ENCODE measurements around the gene ZNF138.
"Not testable (repeated sequence)": the region's sequence is repeated elsewhere in the genome, so short reads cannot be mapped to it uniquely, and the experiment has no call there.

Gene ZNF138

GRCh38 chr7:64802699-64803098, 8.5 kb downstream of the ZNF138 start:
- Mint-ChIP-seq H3K36me3 (ENCODE audit: low read depth) (peaks cover 79% of the 10 kb centered on the region), H3K4me3 (no peak overlapping the region), H3K27me3 (no peaks in the 10 kb centered on the region), H3K4me1 (peaks cover 16% of the 10 kb centered on the region), H3K9me3 (peaks cover 9% of the 10 kb centered on the region), H3K27ac (no peak overlapping the region)
- no peak for DNase-seq
- no peak for ATAC-seq

GRCh38 chr7:64807731-64808365, 13.6 kb downstream of the ZNF138 start:
- no peak overlapping the region for H3K27ac Mint-ChIP-seq

GRCh38 chr7:64811767-64812166, 17.5 kb downstream of the ZNF138 start:
- peaks cover 5% of the 10 kb centered on the region for H3K9me3 Mint-ChIP-seq
- H3K4me3 Mint-ChIP-seq = no peak overlapping the region
- no peak for DNase-seq
- H3K36me3 Mint-ChIP-seq (ENCODE audit: low read depth) = peaks cover 53% of the 10 kb centered on the region
- H3K4me1 Mint-ChIP-seq = peaks cover 2% of the 10 kb centered on the region
- no peak overlapping the region for H3K27ac Mint-ChIP-seq
- no peak for ATAC-seq
- H3K27me3 Mint-ChIP-seq = no peaks in the 10 kb centered on the region

More at GRCh38 chr7:64807731-64808365, 13.6 kb downstream of the ZNF138 start:
- Mint-ChIP-seq H3K9me3 (peaks cover 9% of the 10 kb centered on the region), H3K36me3 (ENCODE audit: low read depth) (peaks cover 56% of the 10 kb centered on the region), H3K4me1 (no peaks in the 10 kb centered on the region), H3K4me3 (no peak overlapping the region), H3K27me3 (no peaks in the 10 kb centered on the region)
- DNase-seq = no peak
- ATAC-seq = no peak

- Mint-ChIP-seq H3K4me1 (no peaks in the 10 kb centered on the region), H3K36me3 (ENCODE audit: low read depth) (peaks cover 56% of the 10 kb centered on the region), H3K9me3 (peaks cover 61% of the 10 kb centered on the region), H3K4me3 (no peak overlapping the region), H3K27ac (no peak overlapping the region), H3K27me3 (no peaks in the 10 kb centered on the region)
- ATAC-seq = no peak
- DNase-seq = no peak
Observed at GRCh38 chr7:64830926-64831325, 36.7 kb downstream of the ZNF138 start.

GRCh38 chr7:64832136-64832535, 37.9 kb downstream of the ZNF138 start:
- Mint-ChIP-seq H3K27me3 (no peaks in the 10 kb centered on the region), H3K27ac (no peak overlapping the region), H3K36me3 (ENCODE audit: low read depth) (peaks cover 56% of the 10 kb centered on the region), H3K4me1 (no peaks in the 10 kb centered on the region), H3K4me3 (no peak overlapping the region), H3K9me3 (peaks cover 69% of the 10 kb centered on the region)
- no peak for DNase-seq
- no peak for ATAC-seq

- peaks cover 38% of the 10 kb centered on the region for H3K36me3 Mint-ChIP-seq (ENCODE audit: low read depth)
- no peak overlapping the region for H3K4me3 Mint-ChIP-seq
Observed at GRCh38 chr7:64834989-64835388, 40.8 kb downstream of the ZNF138 start.

GRCh38 chr7:64835856-64836255, 41.6 kb downstream of the ZNF138 start:
- DNase-seq, ATAC-seq, H3K4me1 Mint-ChIP-seq, H3K4me3 Mint-ChIP-seq, H3K27ac Mint-ChIP-seq, H3K27me3 Mint-ChIP-seq: not testable (repeated sequence)
- peaks cover 72% of the 10 kb centered on the region for H3K9me3 Mint-ChIP-seq
- H3K36me3 Mint-ChIP-seq (ENCODE audit: low read depth) = peaks cover 32% of the 10 kb centered on the region

More at GRCh38 chr7:64834989-64835388, 40.8 kb downstream of the ZNF138 start:
- peaks cover 76% of the 10 kb centered on the region for H3K9me3 Mint-ChIP-seq
- no peaks in the 10 kb centered on the region for H3K4me1 Mint-ChIP-seq
- DNase-seq (no peak), ATAC-seq (no peak)
- no peaks in the 10 kb centered on the region for H3K27me3 Mint-ChIP-seq
- H3K27ac Mint-ChIP-seq = no peak overlapping the region

GRCh38 chr7:64838051-64838450, 43.8 kb downstream of the ZNF138 start:
- H3K27me3 Mint-ChIP-seq; H3K4me3 Mint-ChIP-seq; H3K27ac Mint-ChIP-seq; H3K36me3 Mint-ChIP-seq (ENCODE audit: low read depth); H3K4me1 Mint-ChIP-seq; ATAC-seq; DNase-seq: not testable (repeated sequence)
- peaks cover 50% of the 10 kb centered on the region for H3K9me3 Mint-ChIP-seq

GRCh38 chr7:64838691-64839090, 44.5 kb downstream of the ZNF138 start:
- H3K4me3 Mint-ChIP-seq = no peak overlapping the region
- peaks cover 51% of the 10 kb centered on the region for H3K9me3 Mint-ChIP-seq
- no peak overlapping the region for H3K27ac Mint-ChIP-seq
- DNase-seq (no peak), ATAC-seq (no peak)
- no peaks in the 10 kb centered on the region for H3K4me1 Mint-ChIP-seq
- H3K36me3 Mint-ChIP-seq (ENCODE audit: low read depth) = peaks cover 8% of the 10 kb centered on the region
- no peaks in the 10 kb centered on the region for H3K27me3 Mint-ChIP-seq

- DNase-seq (no peak), ATAC-seq (no peak)
- peaks cover 43% of the 10 kb centered on the region for H3K9me3 Mint-ChIP-seq
- no peaks in the 10 kb centered on the region for H3K27me3 Mint-ChIP-seq
- no peaks in the 10 kb centered on the region for H3K4me1 Mint-ChIP-seq
- no peak overlapping the region for H3K27ac Mint-ChIP-seq
- H3K36me3 Mint-ChIP-seq (ENCODE audit: low read depth) = peaks cover 6% of the 10 kb centered on the region
- no peak overlapping the region for H3K4me3 Mint-ChIP-seq
Observed at GRCh38 chr7:64839910-64840309, 45.7 kb downstream of the ZNF138 start.

GRCh38 chr7:64849250-64849923, 55.2 kb downstream of the ZNF138 start:
- H3K9me3 Mint-ChIP-seq = peaks cover 20% of the 10 kb centered on the region
- peaks cover 3% of the 10 kb centered on the region for H3K36me3 Mint-ChIP-seq (ENCODE audit: low read depth)
- ATAC-seq (no peak), DNase-seq (no peak)
- H3K27ac Mint-ChIP-seq = no peak overlapping the region
- H3K4me3 Mint-ChIP-seq = no peak overlapping the region
- no peaks in the 10 kb centered on the region for H3K4me1 Mint-ChIP-seq
- H3K27me3 Mint-ChIP-seq = no peaks in the 10 kb centered on the region

- no peak overlapping the region for H3K27ac Mint-ChIP-seq
- H3K4me3 Mint-ChIP-seq = no peak overlapping the region
- no peaks in the 10 kb centered on the region for H3K27me3 Mint-ChIP-seq
- DNase-seq (no peak), ATAC-seq (no peak)
- H3K4me1 Mint-ChIP-seq = no peaks in the 10 kb centered on the region
- peaks cover 1% of the 10 kb centered on the region for H3K36me3 Mint-ChIP-seq (ENCODE audit: low read depth)
- peaks cover 18% of the 10 kb centered on the region for H3K9me3 Mint-ChIP-seq
Observed at GRCh38 chr7:64849924-64850499, 55.8 kb downstream of the ZNF138 start.

GRCh38 chr7:64853679-64854078, 59.5 kb downstream of the ZNF138 start:
- no peaks in the 10 kb centered on the region for H3K4me1 Mint-ChIP-seq
- peaks cover 8% of the 10 kb centered on the region for H3K9me3 Mint-ChIP-seq
- DNase-seq (no peak), ATAC-seq (no peak)
- no peak overlapping the region for H3K27ac Mint-ChIP-seq
- H3K27me3 Mint-ChIP-seq = no peaks in the 10 kb centered on the region
- H3K36me3 Mint-ChIP-seq (ENCODE audit: low read depth) = no peaks in the 10 kb centered on the region
- H3K4me3 Mint-ChIP-seq = no peak overlapping the region

GRCh38 chr7:64854969-64855368, 60.7 kb downstream of the ZNF138 start:
- H3K4me1 Mint-ChIP-seq = no peaks in the 10 kb centered on the region
- H3K9me3 Mint-ChIP-seq = peaks cover 3% of the 10 kb centered on the region
- ATAC-seq = no peak
- H3K27me3 Mint-ChIP-seq = no peaks in the 10 kb centered on the region
- DNase-seq = no peak
- no peak overlapping the region for H3K27ac Mint-ChIP-seq
- H3K36me3 Mint-ChIP-seq (ENCODE audit: low read depth) = no peaks in the 10 kb centered on the region
- H3K4me3 Mint-ChIP-seq = no peak overlapping the region

- Mint-ChIP-seq H3K36me3 (ENCODE audit: low read depth) (no peaks in the 10 kb centered on the region), H3K4me3 (no peak overlapping the region), H3K27me3 (no peaks in the 10 kb centered on the region), H3K27ac (no peak overlapping the region), H3K4me1 (no peaks in the 10 kb centered on the region), H3K9me3 (peaks cover 19% of the 10 kb centered on the region)
- DNase-seq (no peak), ATAC-seq (no peak)
Observed at GRCh38 chr7:64863021-64863420, 68.8 kb downstream of the ZNF138 start.
